Measurements from ENCODE around the gene TSPAN12. TPM values are rescaled to one million over a fixed set of nuclear protein-coding genes. Genes with fewer than 3 reads are reported as not detected.

TSPAN12 gene
- polyA plus RNA-seq, 1 experiment, result 6.9 TPM

GRCh38 chr7:120867932-120868331 is 10.0 kb upstream of the TSPAN12 start:
- H3K4me3 ChIP-seq (ENCODE audit: low read depth, low read length), result no peak overlapping the region
- H3K9me3 ChIP-seq (ENCODE audit: control insufficient read depth, insufficient read depth, low read length), result no peaks in the 10 kb centered on the region
- ChIA-PET CTCF (interaction anchor here (0.9 kb wide), 1 partner anchor 62 kb away, joined by 3 read pairs; no protein-coding TSS in a partner anchor), POLR2A (no interaction called here)
- DNase-seq (ENCODE audit: low read depth, low spot score), result no peak
- H3K27ac ChIP-seq (ENCODE audit: low read depth, low read length), result no peak overlapping the region
- no peak for TF ChIP-seq CTCF (IDR thresholded peaks at IDR 0.05; ENCODE audit: low read depth, low read length)
- peaks cover 2% of the 10 kb centered on the region for H3K27me3 ChIP-seq (ENCODE audit: control insufficient read depth, insufficient read depth, low read length)

GRCh38 chr7:120865191-120865981 is 7.4 kb upstream of the TSPAN12 start:
- no peak for DNase-seq (ENCODE audit: low read depth, low spot score)
- ChIA-PET POLR2A (no interaction called here), CTCF (interaction anchor here (1.0 to 2.0 kb wide), 3 partner anchors 39 to 73 kb away, joined by 4 to 8 read pairs (median 5); no protein-coding TSS in a partner anchor)
- H3K9me3 ChIP-seq (ENCODE audit: control insufficient read depth, insufficient read depth, low read length), result no peaks in the 10 kb centered on the region
- no peak overlapping the region for H3K27ac ChIP-seq (ENCODE audit: low read depth, low read length)
- no peak overlapping the region for H3K4me3 ChIP-seq (ENCODE audit: low read depth, low read length)
- no peak for TF ChIP-seq CTCF (IDR thresholded peaks at IDR 0.05; ENCODE audit: low read depth, low read length)
- peaks cover 2% of the 10 kb centered on the region for H3K27me3 ChIP-seq (ENCODE audit: control insufficient read depth, insufficient read depth, low read length)

- ChIA-PET CTCF (no interaction called here), POLR2A (no interaction called here)
- no peak for TF ChIP-seq CTCF (IDR thresholded peaks at IDR 0.05; ENCODE audit: low read depth, low read length)
Measured at GRCh38 chr7:120864141-120864900, 6.4 kb upstream of the TSPAN12 start.

GRCh38 chr7:120862987-120863590 is 5.1 kb upstream of the TSPAN12 start:
- no peak for TF ChIP-seq CTCF (IDR thresholded peaks at IDR 0.05; ENCODE audit: low read depth, low read length)
- H3K27me3 ChIP-seq (ENCODE audit: control insufficient read depth, insufficient read depth, low read length), result peaks cover 2% of the 10 kb centered on the region
- no peaks in the 10 kb centered on the region for H3K9me3 ChIP-seq (ENCODE audit: control insufficient read depth, insufficient read depth, low read length)
- ChIA-PET POLR2A (no interaction called here), CTCF (interaction anchor here (1.2 to 1.3 kb wide), 2 partner anchors 57 to 71 kb away, joined by 4 read pairs; no protein-coding TSS in a partner anchor)
- DNase-seq (ENCODE audit: low read depth, low spot score), result no peak
- no peak overlapping the region for H3K27ac ChIP-seq (ENCODE audit: low read depth, low read length)
- H3K4me3 ChIP-seq (ENCODE audit: low read depth, low read length), result no peak overlapping the region

More at GRCh38 chr7:120864141-120864900, 6.4 kb upstream of the TSPAN12 start:
- H3K27me3 ChIP-seq (ENCODE audit: control insufficient read depth, insufficient read depth, low read length), result peaks cover 2% of the 10 kb centered on the region
- H3K9me3 ChIP-seq (ENCODE audit: control insufficient read depth, insufficient read depth, low read length), result no peaks in the 10 kb centered on the region
- no peak overlapping the region for H3K4me3 ChIP-seq (ENCODE audit: low read depth, low read length)
- DNase-seq (ENCODE audit: low read depth, low spot score), result no peak
- H3K27ac ChIP-seq (ENCODE audit: low read depth, low read length), result no peak overlapping the region
